Activated CD4-positive, alpha-beta memory T cell treated with anti-CD3 and anti-CD28 coated beads for 36 hours (primary cell): ENCODE data around the gene TSEN54. TPM values are rescaled to one million over a fixed set of nuclear protein-coding genes. Genes with fewer than 3 reads are reported as not detected.
A peak's percentile ranks its signal among the peaks of the same experiment; 100 is the strongest.
"Not testable (repeated sequence)": the region's sequence is repeated elsewhere in the genome, so short reads cannot be mapped to it uniquely, and the experiment has no call there.

Source experiments
- CTCF ChIA-PET: fragments of 350-600 bp; sonication (Branson Sonifier 250); formaldehyde crosslinking; loops from one replicate; lab custom pipeline; 2021; ENCODE audit warnings: antibody characterized with exemption, inconsistent platforms; lab: Charles Lee
- POLR2A ChIA-PET: fragments of 350-600 bp; sonication (Branson Sonifier 250); formaldehyde crosslinking; loops from one replicate; lab custom pipeline; 2021; ENCODE audit warnings: antibody characterized with exemption; lab: Charles Lee
- DNase-seq: peaks from one replicate; pipeline ENCODE4 v3.0.0-alpha.2; 2020
- H3K27ac Mint-ChIP-seq: one replicate; pipeline ENCODE4 v1.8.0; 2021; ENCODE audit warnings: mixed read lengths
- H3K27me3 Mint-ChIP-seq: one replicate; pipeline ENCODE4 v1.8.0; 2021; ENCODE audit warnings: mixed read lengths
- H3K36me3 Mint-ChIP-seq: one replicate; pipeline ENCODE4 v1.8.0; 2021; ENCODE audit warnings: mixed read lengths
- H3K4me1 Mint-ChIP-seq: one replicate; pipeline ENCODE4 v1.8.0; 2021; ENCODE audit warnings: low read depth, mixed read lengths
- H3K4me3 Mint-ChIP-seq: one replicate; pipeline ENCODE4 v1.8.0; 2021; ENCODE audit warnings: mild to moderate bottlenecking, mixed read lengths
- H3K9me3 Mint-ChIP-seq: one replicate; pipeline ENCODE4 v1.8.0; 2021; ENCODE audit warnings: mixed read lengths
- intact Hi-C: fragments of 100-400 bp; cut with micrococcal nuclease; formaldehyde crosslinking; loops from one replicate; pipeline ENCODE4 v1.15.1; 2023
- total RNA-seq, 2 experiments: library from RNA; stranded (reverse); gene quantifications; one replicate each; pipeline ENCODE4 v1.2.3, GENCODE V29; 2021

Gene TSEN54
- 10 to 100 TPM; 34.9 to 39.7 TPM for total RNA-seq

GRCh38 chr17:75516255-75516618 is at the start of gene TSEN54:
TSEN54 (plus strand) TSS chr17:75516528; CDS start chr17:75516561, 33 bp downstream.
- Mint-ChIP-seq H3K27me3 (peaks cover 4% of the 10 kb centered on the region), H3K9me3 (no peaks in the 10 kb centered on the region), H3K4me1 (peaks cover 17% of the 10 kb centered on the region), H3K36me3 (peaks cover 15% of the 10 kb centered on the region), H3K27ac (peak within 1 kb of the TSS; percentile 42), H3K4me3 (peak within 1 kb of the TSS; percentile 86)
- peak; percentile 97 for DNase-seq
- intact Hi-C loops: loop anchor here (1.0 to 5.0 kb wide), 5 partner anchors 9 to 244 kb away; partner anchors contain the start of genes GRB2, LLGL2, MIF4GD and SLC25A19
- ChIA-PET CTCF (interaction anchor here (0.5 to 2.0 kb wide), 28 partner anchors 9 to 503 kb away, joined by 3 to 19 read pairs (median 4); partner anchors contain the start of genes GRB2, LLGL2, MIF4GD and MRPL58), POLR2A (interaction anchor here (1.0 to 2.3 kb wide), 3 partner anchors 10 to 246 kb away, joined by 4 to 17 read pairs (median 5); partner anchors contain the start of gene LLGL2)

GRCh38 chr17:75468291-75468754 is 48.0 kb upstream of the TSEN54 start:
- Mint-ChIP-seq H3K4me3 (no peak overlapping the region), H3K4me1 (peaks cover under 1% of the 10 kb centered on the region), H3K27me3 (no peaks in the 10 kb centered on the region), H3K9me3 (no peaks in the 10 kb centered on the region), H3K36me3 (peaks cover 7% of the 10 kb centered on the region), H3K27ac (no peak overlapping the region)
- intact Hi-C loops: no loop called here
- DNase-seq: no peak
- ChIA-PET POLR2A (no interaction called here), CTCF (no interaction called here)

GRCh38 chr17:75468779-75469373 is 47.5 kb upstream of the TSEN54 start:
- no peak overlapping the region for H3K27ac Mint-ChIP-seq
- ChIA-PET POLR2A (no interaction called here), CTCF (no interaction called here)
- H3K9me3 Mint-ChIP-seq: no peaks in the 10 kb centered on the region
- no peaks in the 10 kb centered on the region for H3K4me1 Mint-ChIP-seq
- H3K4me3 Mint-ChIP-seq: no peak overlapping the region
- no peak for DNase-seq
- intact Hi-C loops: no loop called here
- peaks cover 7% of the 10 kb centered on the region for H3K36me3 Mint-ChIP-seq
- no peaks in the 10 kb centered on the region for H3K27me3 Mint-ChIP-seq

GRCh38 chr17:75471207-75471606 is 45.1 kb upstream of the TSEN54 start:
- no peak overlapping the region for H3K27ac Mint-ChIP-seq
- peaks cover 7% of the 10 kb centered on the region for H3K36me3 Mint-ChIP-seq
- H3K9me3 Mint-ChIP-seq: no peaks in the 10 kb centered on the region
- DNase-seq: no peak
- H3K27me3 Mint-ChIP-seq: no peaks in the 10 kb centered on the region
- CTCF ChIA-PET: no interaction called here
- no peaks in the 10 kb centered on the region for H3K4me1 Mint-ChIP-seq
- POLR2A ChIA-PET: no interaction called here
- intact Hi-C loops: no loop called here
- no peak overlapping the region for H3K4me3 Mint-ChIP-seq

- Mint-ChIP-seq H3K27me3 (no peaks in the 10 kb centered on the region), H3K4me3 (no peak overlapping the region), H3K4me1 (no peaks in the 10 kb centered on the region), H3K9me3 (no peaks in the 10 kb centered on the region), H3K36me3 (peaks cover 7% of the 10 kb centered on the region), H3K27ac (no peak overlapping the region)
- POLR2A ChIA-PET: no interaction called here
- no peak for DNase-seq
- CTCF ChIA-PET: no interaction called here
- intact Hi-C loops: no loop called here
Observed at GRCh38 chr17:75472119-75472518, 44.2 kb upstream of the TSEN54 start.

GRCh38 chr17:75473246-75473645 is 43.1 kb upstream of the TSEN54 start:
- H3K27ac Mint-ChIP-seq: no peak overlapping the region
- CTCF ChIA-PET: no interaction called here
- H3K36me3 Mint-ChIP-seq: peaks cover 7% of the 10 kb centered on the region
- H3K27me3 Mint-ChIP-seq: no peaks in the 10 kb centered on the region
- intact Hi-C loops: no loop called here
- H3K4me1 Mint-ChIP-seq: no peaks in the 10 kb centered on the region
- H3K4me3 Mint-ChIP-seq: no peak overlapping the region
- H3K9me3 Mint-ChIP-seq: no peaks in the 10 kb centered on the region
- POLR2A ChIA-PET: no interaction called here
- no peak for DNase-seq

GRCh38 chr17:75474736-75475135 is 41.6 kb upstream of the TSEN54 start:
- Mint-ChIP-seq H3K36me3 (peaks cover 7% of the 10 kb centered on the region), H3K4me1 (no peaks in the 10 kb centered on the region)
- POLR2A ChIA-PET: interaction anchor here (1.6 kb wide), 1 partner anchor 18 kb away, joined by 7 read pairs; the partner anchor contains the start of gene TMEM94

GRCh38 chr17:75475144-75475835 is 41.0 kb upstream of the TSEN54 start:
- H3K36me3 Mint-ChIP-seq: peaks cover 7% of the 10 kb centered on the region
- no peak overlapping the region for H3K27ac Mint-ChIP-seq
- no peaks in the 10 kb centered on the region for H3K27me3 Mint-ChIP-seq
- no peaks in the 10 kb centered on the region for H3K4me1 Mint-ChIP-seq
- no peaks in the 10 kb centered on the region for H3K9me3 Mint-ChIP-seq
- DNase-seq: no peak
- no peak overlapping the region for H3K4me3 Mint-ChIP-seq
- intact Hi-C loops: no loop called here
- POLR2A ChIA-PET: interaction anchor here (1.6 kb wide), 1 partner anchor 19 kb away, joined by 7 read pairs; the partner anchor contains the start of gene TMEM94
- CTCF ChIA-PET: interaction anchor here (1.1 kb wide), 1 partner anchor 278 kb away, joined by 3 read pairs; no protein-coding TSS in a partner anchor

More at GRCh38 chr17:75474736-75475135, 41.6 kb upstream of the TSEN54 start:
- CTCF ChIA-PET: interaction anchor here (0.6 to 1.1 kb wide), 2 partner anchors 158 to 279 kb away, joined by 3 read pairs; partner anchors contain the start of gene SMIM5
- DNase-seq: no peak
- Mint-ChIP-seq H3K9me3 (no peaks in the 10 kb centered on the region), H3K4me3 (no peak overlapping the region), H3K27me3 (no peaks in the 10 kb centered on the region), H3K27ac (no peak overlapping the region)
- intact Hi-C loops: no loop called here

GRCh38 chr17:75475851-75476250 is 40.5 kb upstream of the TSEN54 start:
- H3K4me1 Mint-ChIP-seq: no peaks in the 10 kb centered on the region
- peaks cover 7% of the 10 kb centered on the region for H3K36me3 Mint-ChIP-seq
- H3K27me3 Mint-ChIP-seq: no peaks in the 10 kb centered on the region
- no peaks in the 10 kb centered on the region for H3K9me3 Mint-ChIP-seq
- ChIA-PET POLR2A (no interaction called here), CTCF (interaction anchor here (1.1 kb wide), 1 partner anchor 278 kb away, joined by 3 read pairs; no protein-coding TSS in a partner anchor)
- H3K27ac Mint-ChIP-seq: no peak overlapping the region
- intact Hi-C loops: no loop called here
- H3K4me3 Mint-ChIP-seq: no peak overlapping the region
- DNase-seq: no peak

GRCh38 chr17:75476271-75476671 is 40.1 kb upstream of the TSEN54 start:
- no peaks in the 10 kb centered on the region for H3K4me1 Mint-ChIP-seq
- DNase-seq: no peak
- H3K27me3 Mint-ChIP-seq: no peaks in the 10 kb centered on the region
- H3K9me3 Mint-ChIP-seq: no peaks in the 10 kb centered on the region
- H3K27ac Mint-ChIP-seq: no peak overlapping the region
- ChIA-PET POLR2A (interaction anchor here (0.5 kb wide), 1 partner anchor 125 kb away, joined by 3 read pairs; no protein-coding TSS in a partner anchor), CTCF (no interaction called here)
- intact Hi-C loops: no loop called here
- no peak overlapping the region for H3K4me3 Mint-ChIP-seq
- peaks cover 7% of the 10 kb centered on the region for H3K36me3 Mint-ChIP-seq

GRCh38 chr17:75476752-75477489 is 39.4 kb upstream of the TSEN54 start:
- Mint-ChIP-seq H3K4me3 (no peak overlapping the region), H3K27me3 (no peaks in the 10 kb centered on the region), H3K36me3 (peaks cover 7% of the 10 kb centered on the region), H3K4me1 (no peaks in the 10 kb centered on the region), H3K9me3 (no peaks in the 10 kb centered on the region), H3K27ac (no peak overlapping the region)
- no peak for DNase-seq
- CTCF ChIA-PET: no interaction called here
- POLR2A ChIA-PET: interaction anchor here (0.5 kb wide), 1 partner anchor 125 kb away, joined by 3 read pairs; no protein-coding TSS in a partner anchor
- intact Hi-C loops: no loop called here

GRCh38 chr17:75477490-75477862 is 38.9 kb upstream of the TSEN54 start:
- H3K9me3 Mint-ChIP-seq, H3K4me1 Mint-ChIP-seq, POLR2A ChIA-PET, intact Hi-C loops, DNase-seq, H3K4me3 Mint-ChIP-seq, H3K27me3 Mint-ChIP-seq, H3K36me3 Mint-ChIP-seq, CTCF ChIA-PET, H3K27ac Mint-ChIP-seq: not testable (repeated sequence)
